GM21381 (cell line): Measurements from ENCODE around the gene TNIK.

ENCODE experiments used
- ATAC-seq: cut with Tn5 transposase; IDR thresholded peaks from one replicate; pipeline ENCODE4 v1.9.1; 2021; ENCODE audit warnings: mild to moderate bottlenecking, moderate library complexity; ENCODE audit not compliant: unreplicated experiment

The TNIK gene

GRCh38 chr3:171345107-171345843 lies 114.9 kb downstream of the TNIK start:
- no peak for ATAC-seq

- ATAC-seq = no peak
Measured at GRCh38 chr3:171343693-171344092, 116.5 kb downstream of the TNIK start.

- ATAC-seq = no peak
Measured at GRCh38 chr3:171342783-171343420, 117.3 kb downstream of the TNIK start.

- ATAC-seq = no peak
Measured at GRCh38 chr3:171342200-171342599, 118.0 kb downstream of the TNIK start.

- ATAC-seq = no peak
Measured at GRCh38 chr3:171340434-171340833, 119.8 kb downstream of the TNIK start.

- no peak for ATAC-seq
Measured at GRCh38 chr3:171339598-171339997, 120.6 kb downstream of the TNIK start.

- no peak for ATAC-seq
Measured at GRCh38 chr3:171336406-171336805, 123.8 kb downstream of the TNIK start.

- no peak for ATAC-seq
Measured at GRCh38 chr3:171335559-171335958, 124.6 kb downstream of the TNIK start.

GRCh38 chr3:171334465-171334811 lies 125.8 kb downstream of the TNIK start:
- no peak for ATAC-seq

- ATAC-seq = no peak
Measured at GRCh38 chr3:171333784-171334464, 126.3 kb downstream of the TNIK start.

GRCh38 chr3:171330938-171331337 lies 129.3 kb downstream of the TNIK start:
- ATAC-seq = no peak

- no peak for ATAC-seq
Measured at GRCh38 chr3:171329746-171330145, 130.5 kb downstream of the TNIK start.

GRCh38 chr3:171328419-171329082 lies 131.7 kb downstream of the TNIK start:
- no peak for ATAC-seq

GRCh38 chr3:171327441-171328174 lies 132.6 kb downstream of the TNIK start:
- no peak for ATAC-seq

- no peak for ATAC-seq
Measured at GRCh38 chr3:171326717-171327440, 133.3 kb downstream of the TNIK start.

GRCh38 chr3:171323938-171324536 lies 136.2 kb downstream of the TNIK start:
- ATAC-seq = no peak

GRCh38 chr3:171321559-171322360 lies 138.4 kb downstream of the TNIK start:
- no peak for ATAC-seq

- no peak for ATAC-seq
Measured at GRCh38 chr3:171320750-171321558, 139.3 kb downstream of the TNIK start.
